ENCODE measurements around the gene PHLDA3.
A peak's percentile ranks its signal among the peaks of the same experiment; 100 is the strongest.

PHLDA3 gene

DNA sequence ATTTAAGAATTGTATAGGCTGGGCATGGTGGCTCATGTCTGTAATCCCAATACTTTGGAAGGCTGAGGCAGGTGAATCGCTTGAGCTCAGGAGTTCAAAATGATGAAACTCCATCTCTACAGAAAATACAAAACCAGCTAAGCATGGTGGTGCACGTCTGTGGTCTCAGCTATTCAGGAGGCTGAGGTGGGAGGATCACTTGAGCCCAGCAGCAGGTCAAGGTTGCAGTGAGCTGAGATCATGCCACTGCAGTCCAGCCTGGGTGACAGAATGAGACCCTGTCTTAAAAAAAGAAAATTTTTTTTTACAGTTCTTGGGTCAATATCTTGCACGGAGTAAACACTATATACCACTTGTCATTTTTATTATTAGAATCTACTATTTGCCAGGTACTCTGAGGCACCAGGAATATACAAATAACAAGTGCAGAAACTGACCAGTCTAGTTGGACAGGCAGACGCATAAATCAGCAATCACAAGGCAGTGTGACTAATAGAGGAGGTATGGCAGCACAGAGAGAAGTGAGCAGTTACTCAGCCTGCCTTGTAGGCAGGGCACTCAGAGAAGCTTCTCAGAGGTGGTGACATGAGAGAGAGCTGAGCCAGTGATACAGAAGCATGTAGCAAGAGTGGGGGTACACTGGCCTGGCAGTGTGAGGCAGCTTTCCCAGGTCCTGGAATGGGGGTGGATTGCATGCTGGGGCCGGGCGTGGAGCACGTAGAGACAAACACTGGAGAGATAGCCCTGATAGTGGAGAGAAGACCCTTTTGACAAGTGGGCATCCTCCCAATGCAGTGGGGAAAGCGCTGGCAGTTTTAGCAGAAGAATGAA is 8.0 kb downstream of the PHLDA3 start:
- no peak for DNase-seq

DNA sequence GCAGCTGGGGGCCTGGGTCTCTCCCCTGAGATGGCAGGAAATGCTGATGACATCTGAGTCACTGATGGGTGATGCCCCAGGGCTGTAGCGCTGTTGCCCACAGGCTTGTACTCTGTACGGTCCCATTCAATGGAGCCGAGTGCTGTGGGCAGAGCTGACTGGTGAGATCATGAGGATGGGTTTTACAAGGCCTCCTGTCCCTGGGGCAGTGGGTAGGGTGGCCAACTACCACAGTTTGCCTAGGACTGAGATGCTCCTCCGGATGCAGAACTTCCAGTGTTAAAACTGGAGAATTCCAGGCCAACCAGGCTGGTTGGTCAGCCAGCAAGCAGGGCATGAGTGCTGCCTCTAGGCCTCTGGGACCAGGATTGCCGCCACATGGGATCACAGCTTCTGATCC is 9.2 kb downstream of the PHLDA3 start:
- DNase-seq = no peak

DNA sequence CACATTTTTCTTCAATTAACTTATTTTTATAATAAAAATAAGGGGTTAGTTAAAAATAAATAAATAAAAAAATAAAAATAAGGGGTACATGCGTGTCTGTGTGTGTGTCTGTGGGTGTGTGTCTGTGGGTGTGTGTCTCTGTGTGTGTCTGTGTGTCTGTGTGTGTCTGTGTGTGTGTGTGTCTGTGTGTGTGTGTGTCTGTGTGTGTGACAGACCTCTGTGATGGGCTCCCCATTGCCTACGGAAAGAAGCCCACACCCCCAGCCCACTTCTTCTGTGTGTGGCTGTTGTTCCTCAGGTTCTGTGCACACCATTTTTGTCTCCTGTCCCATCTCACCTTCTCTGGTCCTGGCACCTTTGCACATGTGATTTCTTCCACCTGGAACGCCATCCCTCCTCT is 9.9 kb downstream of the PHLDA3 start:
- no peak for DNase-seq

DNA sequence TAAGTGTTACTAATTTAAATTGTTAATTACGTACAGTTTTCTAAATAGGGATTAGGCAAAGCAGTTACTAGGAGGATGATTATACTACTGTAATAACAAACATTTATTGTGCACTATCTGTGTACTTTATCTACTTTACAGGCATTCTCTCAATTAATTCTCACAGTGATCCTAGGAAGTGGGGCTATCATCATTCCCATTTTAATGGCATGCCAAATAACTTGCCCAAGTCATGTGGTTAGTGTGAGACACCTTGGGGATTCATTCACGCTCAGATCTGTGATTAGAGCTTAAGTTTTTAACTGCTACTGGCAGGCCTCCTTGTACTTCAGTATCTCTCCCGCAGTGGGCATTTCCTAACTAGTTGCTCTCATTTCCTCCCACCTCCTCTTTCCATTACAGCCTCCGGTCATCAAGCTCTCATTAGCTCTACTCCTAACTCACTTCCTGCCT is 11.5 kb downstream of the PHLDA3 start:
- no peak for DNase-seq

DNA sequence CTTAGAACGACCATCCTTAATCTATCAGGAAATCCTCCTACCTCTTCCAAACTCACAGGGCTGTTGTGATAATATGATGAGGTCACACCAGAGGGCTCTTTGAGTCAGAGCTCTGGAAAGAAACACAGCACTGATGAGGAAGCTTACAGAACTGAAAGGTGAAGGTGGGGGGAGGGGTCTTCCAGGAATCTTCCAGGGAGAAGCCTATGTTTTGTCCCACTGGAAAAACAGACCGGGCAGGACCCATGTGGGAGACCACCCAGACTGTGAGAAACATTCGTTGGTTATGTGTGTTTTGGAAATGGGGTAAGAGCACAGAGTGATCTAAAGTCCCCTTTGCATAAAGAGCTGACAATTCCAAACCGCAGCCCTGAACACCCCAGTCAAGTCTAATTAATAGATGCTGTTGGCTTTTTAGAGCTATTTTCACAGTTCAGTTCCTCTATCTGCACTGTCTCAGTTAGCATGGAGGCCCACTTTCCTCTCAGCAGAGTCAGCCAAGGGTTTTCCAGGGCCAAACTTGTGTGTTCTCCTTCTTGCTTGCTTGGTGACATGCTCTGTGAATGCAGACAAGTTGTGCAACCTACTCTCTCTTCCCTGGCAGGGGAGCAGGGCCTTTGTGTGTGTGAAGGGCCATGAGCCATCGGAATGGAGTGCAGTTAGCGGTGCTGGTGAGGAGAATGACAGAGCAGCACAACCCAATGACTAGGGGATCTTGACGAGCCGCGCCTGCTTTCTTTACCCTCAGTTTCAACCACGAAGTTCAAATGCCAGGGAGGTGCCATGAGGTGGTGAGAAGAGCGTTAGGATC is 12.3 kb downstream of the PHLDA3 start:
- DNase-seq = no peak

DNA sequence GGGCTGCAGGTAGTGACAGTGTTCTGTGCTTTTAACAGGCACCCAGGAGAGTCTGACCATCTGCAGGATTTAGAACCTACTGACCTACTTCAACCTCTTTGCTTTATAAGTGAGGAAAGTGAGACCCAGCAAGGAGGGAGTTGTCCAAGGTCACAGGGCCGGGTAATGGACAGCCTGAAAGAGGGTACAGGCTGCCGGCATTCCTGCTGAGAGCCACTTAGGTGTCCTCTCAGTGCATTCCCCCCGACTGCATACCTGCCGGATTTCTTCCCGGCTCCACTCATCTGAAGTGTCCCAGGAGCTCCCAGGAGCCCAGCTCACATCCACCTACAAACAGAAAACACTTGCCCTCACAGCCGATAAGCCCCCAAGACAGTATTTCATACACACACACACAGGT is 13.9 kb downstream of the PHLDA3 start:
- no peak for DNase-seq

DNA sequence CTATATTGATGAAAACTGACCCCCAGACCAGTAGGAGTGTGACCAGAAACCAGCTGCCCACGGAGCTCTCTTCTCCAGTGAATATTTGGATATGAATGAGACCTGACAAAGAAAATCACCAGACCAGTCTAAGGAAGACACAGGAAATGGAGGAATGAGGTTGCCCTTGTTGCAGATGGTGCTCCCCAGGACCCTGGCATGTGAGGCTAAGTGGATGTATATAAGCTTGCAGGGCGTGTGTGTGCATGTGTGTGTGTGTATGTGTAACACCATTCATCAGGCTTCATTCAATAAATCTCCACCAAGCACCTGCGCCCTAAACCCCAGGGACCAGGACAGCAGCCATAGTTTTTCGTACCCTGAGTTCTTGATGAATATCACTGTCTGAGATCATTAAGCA is 14.4 kb downstream of the PHLDA3 start:
- DNase-seq = no peak

DNA sequence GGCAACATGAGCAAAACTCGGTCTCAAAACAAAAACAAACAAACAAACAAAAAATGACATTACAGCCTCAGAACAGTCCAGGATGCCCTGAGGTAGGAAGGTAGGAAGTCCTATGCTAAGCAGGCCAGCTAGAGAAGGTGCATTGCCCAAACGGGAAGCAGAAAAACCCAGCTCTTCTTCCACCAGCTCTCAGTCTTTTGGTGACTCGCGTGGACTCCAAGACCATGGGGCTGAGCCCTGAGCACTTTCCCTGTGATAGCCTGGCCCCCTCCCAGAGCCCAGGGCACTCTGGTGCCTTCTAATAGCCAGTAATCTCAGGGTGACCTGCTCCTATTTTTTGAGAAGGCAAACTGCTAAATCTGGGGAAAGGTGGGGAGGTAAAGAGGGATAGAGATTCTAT is 16.1 kb downstream of the PHLDA3 start:
- DNase-seq = no peak

DNA sequence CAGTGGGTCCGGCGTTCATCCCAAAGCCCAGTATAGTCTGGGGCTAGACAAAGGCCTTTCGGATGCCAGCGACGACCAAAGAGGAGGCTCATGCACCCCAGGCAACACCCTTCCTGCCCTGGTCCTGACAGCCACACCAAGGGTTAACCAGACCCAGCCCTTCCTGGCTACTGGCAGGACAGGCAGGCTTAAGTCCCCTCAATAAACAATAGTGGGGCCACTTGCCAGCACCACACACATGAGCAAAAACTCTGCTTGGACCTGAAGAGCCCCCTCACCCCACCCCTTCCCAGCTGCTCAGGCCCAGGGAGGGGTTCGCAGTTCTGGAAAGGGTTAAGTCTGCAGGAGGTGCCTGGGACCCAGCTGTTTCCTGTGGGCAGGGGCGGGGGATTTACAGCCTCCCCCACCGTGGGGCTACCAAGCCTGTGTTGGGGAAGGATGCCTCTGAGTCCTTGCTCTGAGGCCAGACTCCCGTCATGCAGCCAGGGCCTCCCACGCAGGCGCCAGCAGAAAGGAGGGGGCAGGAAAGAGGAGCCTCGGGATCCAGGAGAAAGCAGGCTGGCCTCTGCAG is 18.2 kb downstream of the PHLDA3 start:
- no peak for DNase-seq

DNA sequence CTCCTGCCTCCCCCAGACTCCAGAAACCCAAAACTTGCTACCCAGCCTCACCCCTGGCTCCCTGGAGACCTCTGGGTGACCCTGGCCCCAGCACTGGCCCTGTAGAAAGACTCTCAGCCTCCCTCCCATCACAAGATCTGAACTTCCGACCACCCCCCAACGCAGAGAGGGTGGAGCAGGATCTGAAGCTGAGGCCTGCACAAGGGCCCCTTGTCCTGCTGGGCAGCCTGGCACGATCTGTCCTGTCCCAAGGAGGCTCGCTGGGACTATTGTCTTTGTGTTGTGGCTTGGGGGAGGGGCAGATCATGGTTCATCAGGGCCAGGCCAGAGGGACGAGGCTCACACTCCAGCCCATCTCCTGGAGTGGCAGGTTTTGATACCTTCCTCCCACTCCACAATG is 20.0 kb downstream of the PHLDA3 start:
- no peak for DNase-seq

DNA sequence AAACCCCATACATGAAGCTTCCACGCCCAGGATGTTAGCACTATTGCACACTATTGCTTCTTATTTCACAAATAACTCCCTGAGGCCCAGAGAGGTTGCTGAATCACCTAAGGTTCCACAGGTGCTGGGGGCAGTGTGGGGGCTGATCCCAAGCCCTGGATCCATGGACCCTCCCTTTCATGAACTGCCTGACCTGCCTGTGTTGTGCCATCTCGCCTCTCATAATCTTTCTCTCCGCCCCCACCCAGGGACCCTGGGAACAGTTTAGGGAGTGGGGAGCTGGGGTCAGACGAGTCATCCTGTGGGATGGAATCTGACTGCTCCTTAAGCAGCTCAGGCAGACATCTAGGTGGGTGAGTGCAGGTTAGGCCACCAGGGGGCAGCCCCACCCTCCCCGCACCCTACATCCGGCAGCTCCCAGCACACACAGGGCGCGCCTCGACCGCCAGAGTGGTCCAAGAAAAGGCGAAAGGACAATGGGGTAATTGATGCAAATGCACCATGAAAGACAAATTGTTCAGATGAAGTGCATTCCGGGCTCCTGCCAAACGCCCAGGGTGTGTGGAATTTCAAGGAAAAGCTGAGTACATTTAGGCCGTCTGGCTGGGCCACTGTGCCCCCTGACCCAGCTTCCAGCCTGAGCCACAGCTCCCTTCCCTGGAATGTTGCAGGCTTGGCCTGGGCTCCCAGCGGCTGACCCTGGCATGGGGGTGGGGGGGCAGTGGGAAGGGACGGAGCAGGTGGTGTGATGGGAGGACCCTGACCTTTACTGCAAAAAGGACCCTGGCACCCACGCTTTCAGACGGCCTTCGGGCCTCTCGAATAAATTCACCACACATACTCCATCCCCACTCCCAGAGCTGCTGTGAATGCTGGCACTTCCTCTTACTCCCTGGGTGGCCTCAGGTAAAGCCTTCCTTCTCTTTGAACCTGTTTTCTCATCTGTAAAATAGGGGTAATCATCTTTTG is 20.8 kb downstream of the PHLDA3 start:
- peak; percentile 70 for DNase-seq

DNA sequence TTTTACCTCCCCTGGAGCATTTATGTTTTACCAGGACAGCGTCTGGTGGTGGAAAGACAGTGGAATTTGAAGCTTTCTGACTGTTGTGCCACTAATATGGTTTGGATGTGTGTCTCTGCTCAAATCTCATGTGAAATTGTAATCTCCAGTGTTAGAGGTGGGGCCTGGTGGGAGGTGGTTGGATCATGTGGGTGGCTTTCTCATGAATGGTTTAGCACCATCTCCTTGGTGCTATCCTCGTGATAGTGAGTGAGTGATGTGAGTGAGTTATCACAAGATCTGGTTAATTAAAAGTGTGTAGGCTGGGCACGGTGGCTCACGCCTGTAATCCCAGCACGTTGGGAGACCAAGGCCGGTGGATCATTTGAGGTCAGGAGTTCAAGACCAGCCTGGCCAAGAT is 23.7 kb downstream of the PHLDA3 start:
- DNase-seq = no peak

DNA sequence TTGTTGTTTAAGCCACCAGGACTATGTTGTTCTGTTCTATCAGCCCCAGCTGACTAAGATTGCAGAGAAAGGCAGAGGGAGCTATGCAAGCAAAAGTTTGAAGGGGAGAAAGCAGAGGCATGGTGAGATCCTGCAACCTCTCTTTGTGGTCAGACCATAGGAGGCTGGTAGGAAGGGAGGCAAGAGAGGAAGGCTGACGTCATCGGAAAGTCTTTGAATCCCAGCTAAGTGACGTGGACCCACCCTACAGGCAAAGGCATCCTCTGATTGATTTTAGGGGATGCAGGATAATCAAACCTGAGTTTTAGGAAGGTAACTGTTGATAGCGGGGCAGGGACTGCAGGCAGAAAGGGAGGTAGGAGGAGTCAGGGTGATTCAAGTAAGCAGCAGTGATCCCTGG is 24.2 kb downstream of the PHLDA3 start:
- no peak for DNase-seq

DNA sequence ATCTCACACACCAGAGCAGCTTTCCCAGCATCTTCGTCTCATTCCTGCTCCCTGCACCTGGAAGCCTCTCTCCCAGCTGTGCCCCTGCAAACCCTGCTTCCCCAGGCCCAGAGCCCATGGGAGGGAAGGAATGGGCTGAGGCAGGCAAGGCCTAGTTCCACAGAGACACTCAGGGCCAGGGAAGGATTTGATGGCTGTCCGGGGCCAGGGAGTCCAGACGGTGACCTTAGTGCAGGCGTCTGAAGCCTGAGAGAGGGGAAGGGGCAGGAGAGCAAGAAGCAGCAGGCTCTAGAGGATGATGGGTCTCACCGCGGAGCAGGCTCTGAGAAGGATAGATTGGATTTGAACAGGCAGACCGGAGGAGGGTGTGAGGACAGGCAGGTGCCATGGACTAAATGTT is 25.2 kb downstream of the PHLDA3 start:
- DNase-seq = no peak

DNA sequence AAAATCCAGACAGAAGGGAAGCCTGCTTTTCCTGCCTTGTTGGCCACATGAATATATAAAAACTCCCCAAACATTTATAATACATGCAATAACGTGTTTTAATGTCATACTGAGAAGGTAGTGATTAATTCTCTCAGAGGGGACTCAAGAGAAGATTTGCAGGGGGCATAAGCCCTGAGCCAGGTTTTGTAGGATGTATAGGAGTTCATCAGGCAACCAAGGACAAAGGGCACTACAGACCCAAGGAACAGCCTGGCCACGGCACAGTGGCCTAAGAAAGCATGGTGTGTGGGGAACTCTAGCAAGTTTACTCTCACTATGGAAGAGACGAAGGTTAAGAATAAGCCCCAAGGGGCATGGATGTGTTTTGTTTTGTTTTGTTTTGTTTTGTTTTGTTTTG is 32.0 kb downstream of the PHLDA3 start:
- no peak for DNase-seq

DNA sequence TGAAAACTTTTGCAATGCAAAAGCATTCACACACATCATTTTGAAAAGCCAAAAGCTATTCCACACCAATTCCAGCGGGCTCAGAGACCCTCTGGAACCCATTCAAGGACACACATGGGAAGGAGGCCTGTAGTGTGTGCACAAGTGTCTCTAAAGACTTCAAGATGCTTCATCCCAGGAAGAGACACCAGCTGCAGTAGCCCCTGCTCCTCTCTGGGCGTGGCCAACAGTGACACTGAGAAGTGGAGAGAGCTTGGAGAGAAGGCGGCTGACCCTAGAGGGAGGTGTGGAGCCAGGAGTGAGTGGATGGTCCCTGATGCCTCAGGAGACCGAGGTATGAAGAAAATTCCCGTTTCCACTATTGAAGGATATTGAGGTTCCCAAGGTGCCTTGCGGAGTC is 32.6 kb downstream of the PHLDA3 start:
- DNase-seq = no peak

DNA sequence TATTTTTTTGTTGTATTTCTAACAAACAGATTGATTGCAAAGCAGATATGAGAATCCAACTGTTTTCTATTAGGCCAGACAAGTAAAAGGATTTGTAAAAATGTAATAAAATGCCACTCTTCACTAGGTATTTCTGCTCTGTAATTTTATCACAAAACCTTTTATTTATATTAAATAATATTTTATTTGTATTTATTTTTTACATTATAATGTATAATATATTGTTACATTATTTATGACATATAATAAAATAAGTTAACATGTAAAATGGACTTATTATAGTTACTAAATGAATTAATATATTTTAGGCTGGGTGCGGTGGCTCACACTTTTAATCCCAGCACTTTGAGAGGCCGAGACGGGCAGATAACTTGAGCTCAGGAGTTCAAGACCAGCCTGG is 34.7 kb downstream of the PHLDA3 start:
- no peak for DNase-seq

DNA sequence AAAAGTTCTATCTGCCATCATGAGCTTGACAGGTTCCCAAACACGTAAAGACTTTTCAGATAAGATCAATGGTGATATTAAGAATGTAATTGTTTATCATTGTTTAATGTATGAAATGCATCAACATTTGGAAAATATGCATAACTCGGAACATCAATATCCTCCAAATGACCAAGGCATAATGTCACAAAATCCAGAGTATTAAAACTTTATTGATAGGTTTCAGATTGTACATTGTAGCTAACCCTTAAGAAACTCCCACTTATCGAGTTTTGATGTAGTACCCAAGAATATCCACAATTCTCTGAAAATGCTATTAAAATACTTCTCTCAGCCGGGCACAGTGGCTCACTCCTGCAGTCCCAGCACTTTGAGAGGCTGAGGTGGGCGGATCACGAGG is 35.4 kb downstream of the PHLDA3 start:
- DNase-seq = no peak

DNA sequence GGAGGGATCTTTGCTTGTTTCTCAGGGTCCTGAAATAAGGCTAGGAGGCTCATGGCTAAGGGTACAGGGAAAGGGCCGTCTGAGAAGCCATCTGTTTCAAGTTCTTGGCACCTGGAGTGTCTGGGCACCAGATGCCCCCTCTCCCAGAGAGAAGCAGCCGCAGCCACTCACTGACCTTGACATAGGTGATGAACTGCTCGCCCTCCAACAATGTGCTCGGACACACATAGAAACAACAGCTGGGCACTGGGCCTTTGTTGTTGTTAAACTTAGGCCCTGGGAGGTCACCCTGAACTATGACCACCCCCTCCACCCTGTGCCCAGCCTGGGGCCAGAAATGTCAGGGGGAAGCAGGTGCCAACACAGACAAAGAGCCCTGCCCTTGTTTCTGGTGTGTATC is 38.2 kb downstream of the PHLDA3 start:
- no peak for DNase-seq

DNA sequence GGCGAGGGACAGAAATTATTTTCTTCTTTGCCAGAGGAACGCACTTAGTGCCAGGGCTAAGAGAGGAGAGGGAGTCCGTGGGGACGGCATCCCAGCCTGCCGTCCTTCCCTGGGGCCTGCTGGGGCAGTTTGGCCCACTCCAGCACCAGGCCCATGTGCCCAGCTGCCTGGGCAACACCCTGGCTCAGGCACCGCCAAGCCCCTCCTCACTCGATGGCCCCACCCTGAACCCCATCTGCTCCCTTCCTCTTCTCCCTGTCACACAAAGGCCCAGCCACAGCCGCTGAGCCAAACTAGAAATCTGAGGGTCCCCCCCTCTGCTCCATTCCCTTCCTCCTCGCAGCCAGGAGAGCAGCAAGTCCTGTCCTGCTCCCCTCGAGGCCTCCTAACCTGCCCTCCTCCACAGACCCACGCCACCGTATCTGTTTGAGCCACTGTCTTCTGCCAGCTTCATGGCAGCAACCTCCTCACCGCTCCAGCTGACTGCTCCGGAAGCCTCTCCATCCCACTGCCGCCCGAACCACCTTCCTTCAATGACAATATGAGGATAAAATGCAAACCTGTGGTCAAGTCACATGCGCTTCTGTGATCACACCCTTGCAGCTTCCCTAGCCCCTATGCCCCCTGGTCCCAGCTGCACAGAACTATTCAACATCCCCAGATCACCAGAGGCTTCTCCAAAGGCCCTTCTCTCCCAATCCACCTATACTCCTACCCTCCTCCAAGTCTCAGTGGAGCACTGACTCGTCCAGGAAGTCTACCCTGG is 39.1 kb downstream of the PHLDA3 start:
- DNase-seq = no peak

DNA sequence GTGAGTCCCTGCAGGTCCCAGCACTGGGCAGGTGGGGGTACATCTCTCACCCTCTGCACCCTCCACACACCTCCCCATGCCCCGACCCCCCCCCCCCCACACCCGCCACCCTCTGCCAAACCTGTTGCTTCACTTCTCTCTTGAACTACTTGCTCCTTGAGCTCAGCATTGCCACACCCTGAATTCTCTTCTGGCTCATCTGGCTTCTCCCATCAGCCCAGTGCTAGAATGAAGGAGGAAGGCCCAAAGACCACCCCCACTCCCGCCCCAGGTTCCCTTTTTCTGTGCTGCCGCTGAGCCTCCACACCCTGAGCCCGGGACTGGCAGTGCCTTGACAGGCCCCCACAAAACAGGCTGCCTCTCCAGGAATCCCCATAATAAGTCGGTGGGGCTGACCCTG is 41.0 kb downstream of the PHLDA3 start:
- DNase-seq = no peak
